Fibroblast of skin of right biceps (primary cell): Measurements from ENCODE around the gene KRT38.
"Not testable (repeated sequence)": the region's sequence is repeated elsewhere in the genome, so short reads cannot be mapped to it uniquely, and the experiment has no call there.

Source experiments
- DNase-seq: peaks from one replicate; pipeline ENCODE4 v3.0.0-alpha.2; 2013

KRT38 gene

GRCh38 chr17:41457676-41458075 lies 16.9 kb upstream of the KRT38 start:
- DNase-seq, result no peak

GRCh38 chr17:41456204-41456603 lies 15.4 kb upstream of the KRT38 start:
- DNase-seq, result peak; percentile 9

- DNase-seq, result peak; percentile 5
Measured at GRCh38 chr17:41455236-41455635, 14.5 kb upstream of the KRT38 start.

GRCh38 chr17:41453066-41453465 lies 12.3 kb upstream of the KRT38 start:
- no peak for DNase-seq

- no peak for DNase-seq
Measured at GRCh38 chr17:41452281-41452680, 11.5 kb upstream of the KRT38 start.

- DNase-seq, result peak; percentile 77
Measured at GRCh38 chr17:41451154-41451728, 10.5 kb upstream of the KRT38 start.

- no peak for DNase-seq
Measured at GRCh38 chr17:41449008-41449407, 8.2 kb upstream of the KRT38 start.

- no peak for DNase-seq
Measured at GRCh38 chr17:41448506-41448905, 7.7 kb upstream of the KRT38 start.

GRCh38 chr17:41446806-41447205 lies 6.0 kb upstream of the KRT38 start:
- DNase-seq, result peak; percentile 77

GRCh38 chr17:41444640-41445039 lies 3.9 kb upstream of the KRT38 start:
- no peak for DNase-seq

- no peak for DNase-seq
Measured at GRCh38 chr17:41444186-41444585, 3.4 kb upstream of the KRT38 start.

- peak; percentile 49 for DNase-seq
Measured at GRCh38 chr17:41442739-41443138, 2.0 kb upstream of the KRT38 start.

GRCh38 chr17:41439375-41439774 lies 1.4 kb downstream of the KRT38 start:
- no peak for DNase-seq

GRCh38 chr17:41437769-41438168 lies 3.0 kb downstream of the KRT38 start:
- no peak for DNase-seq

- DNase-seq, result no peak
Measured at GRCh38 chr17:41437254-41437653, 3.5 kb downstream of the KRT38 start.

- no peak for DNase-seq
Measured at GRCh38 chr17:41434415-41434814, 6.4 kb downstream of the KRT38 start.

- no peak for DNase-seq
Measured at GRCh38 chr17:41434005-41434404, 6.8 kb downstream of the KRT38 start.

- no peak for DNase-seq
Measured at GRCh38 chr17:41433586-41433985, 7.2 kb downstream of the KRT38 start.

- not testable (repeated sequence) for DNase-seq
Measured at GRCh38 chr17:41430376-41430775, 10.4 kb downstream of the KRT38 start.

- no peak for DNase-seq
Measured at GRCh38 chr17:41429667-41430066, 11.1 kb downstream of the KRT38 start.

- peak; percentile 27 for DNase-seq
Measured at GRCh38 chr17:41428591-41429291, 12.0 kb downstream of the KRT38 start.

- no peak for DNase-seq
Measured at GRCh38 chr17:41424111-41424635, 16.6 kb downstream of the KRT38 start, which contains the start of gene KRT37. Gene KRT37 (minus strand): TSS chr17:41424585. CDS start chr17:41424523, 62 bp downstream.

GRCh38 chr17:41422586-41422985 lies 18.2 kb downstream of the KRT38 start:
- DNase-seq, result not testable (repeated sequence)

GRCh38 chr17:41421617-41422016 lies 19.2 kb downstream of the KRT38 start:
- no peak for DNase-seq
